Activated naive CD8-positive, alpha-beta T cell (primary cell): ENCODE data around the gene PHLPP1.

Experiments
- H3K27ac Mint-ChIP-seq: one replicate; pipeline ENCODE4 v1.8.0; 2021; ENCODE audit warnings: mixed read lengths
- H3K27me3 Mint-ChIP-seq: one replicate; pipeline ENCODE4 v1.8.0; 2021; ENCODE audit warnings: mixed read lengths
- H3K36me3 Mint-ChIP-seq: one replicate; pipeline ENCODE4 v1.8.0; 2021; ENCODE audit warnings: mixed read lengths
- H3K4me1 Mint-ChIP-seq: one replicate; pipeline ENCODE4 v1.8.0; 2021; ENCODE audit warnings: low read depth, mixed read lengths
- H3K4me3 Mint-ChIP-seq: one replicate; pipeline ENCODE4 v1.8.0; 2021; ENCODE audit warnings: mild to moderate bottlenecking, mixed read lengths
- H3K9me3 Mint-ChIP-seq: one replicate; pipeline ENCODE4 v1.8.0; 2021; ENCODE audit warnings: low read depth, mixed read lengths

Gene PHLPP1

GRCh38 chr18:62844850-62845643 is 129.7 kb downstream of the PHLPP1 start:
- Mint-ChIP-seq H3K9me3 (no peaks in the 10 kb centered on the region), H3K4me1 (peaks cover 16% of the 10 kb centered on the region), H3K27me3 (no peaks in the 10 kb centered on the region), H3K36me3 (peaks cover 8% of the 10 kb centered on the region), H3K4me3 (peak overlapping the region; percentile 7), H3K27ac (peak overlapping the region; percentile 46)

GRCh38 chr18:62846313-62846712 is 131.0 kb downstream of the PHLPP1 start:
- H3K4me1 Mint-ChIP-seq, result peaks cover 16% of the 10 kb centered on the region
- peaks cover 8% of the 10 kb centered on the region for H3K36me3 Mint-ChIP-seq
- no peaks in the 10 kb centered on the region for H3K9me3 Mint-ChIP-seq
- no peak overlapping the region for H3K4me3 Mint-ChIP-seq
- H3K27me3 Mint-ChIP-seq, result no peaks in the 10 kb centered on the region
- no peak overlapping the region for H3K27ac Mint-ChIP-seq

- Mint-ChIP-seq H3K27me3 (no peaks in the 10 kb centered on the region), H3K36me3 (peaks cover 8% of the 10 kb centered on the region), H3K4me1 (peaks cover 16% of the 10 kb centered on the region), H3K4me3 (no peak overlapping the region), H3K27ac (no peak overlapping the region), H3K9me3 (no peaks in the 10 kb centered on the region)
Observed at GRCh38 chr18:62847081-62847480, 131.7 kb downstream of the PHLPP1 start.

GRCh38 chr18:62848946-62849345 is 133.6 kb downstream of the PHLPP1 start:
- Mint-ChIP-seq H3K27me3 (no peaks in the 10 kb centered on the region), H3K36me3 (peaks cover 3% of the 10 kb centered on the region), H3K4me1 (peaks cover 14% of the 10 kb centered on the region), H3K4me3 (no peak overlapping the region), H3K9me3 (no peaks in the 10 kb centered on the region), H3K27ac (no peak overlapping the region)

- no peaks in the 10 kb centered on the region for H3K9me3 Mint-ChIP-seq
- H3K27ac Mint-ChIP-seq, result no peak overlapping the region
- H3K27me3 Mint-ChIP-seq, result no peaks in the 10 kb centered on the region
- no peaks in the 10 kb centered on the region for H3K36me3 Mint-ChIP-seq
- H3K4me1 Mint-ChIP-seq, result peaks cover 4% of the 10 kb centered on the region
- no peak overlapping the region for H3K4me3 Mint-ChIP-seq
Observed at GRCh38 chr18:62850619-62851306, 135.4 kb downstream of the PHLPP1 start.

GRCh38 chr18:62852851-62853250 is 137.5 kb downstream of the PHLPP1 start:
- Mint-ChIP-seq H3K4me1 (no peaks in the 10 kb centered on the region), H3K36me3 (no peaks in the 10 kb centered on the region), H3K4me3 (no peak overlapping the region), H3K9me3 (no peaks in the 10 kb centered on the region), H3K27ac (no peak overlapping the region), H3K27me3 (no peaks in the 10 kb centered on the region)

GRCh38 chr18:62856294-62856693 is 141.0 kb downstream of the PHLPP1 start:
- H3K27ac Mint-ChIP-seq, result no peak overlapping the region
- H3K9me3 Mint-ChIP-seq, result no peaks in the 10 kb centered on the region
- no peaks in the 10 kb centered on the region for H3K4me1 Mint-ChIP-seq
- no peak overlapping the region for H3K4me3 Mint-ChIP-seq
- no peaks in the 10 kb centered on the region for H3K36me3 Mint-ChIP-seq
- no peaks in the 10 kb centered on the region for H3K27me3 Mint-ChIP-seq

- Mint-ChIP-seq H3K9me3 (no peaks in the 10 kb centered on the region), H3K27me3 (no peaks in the 10 kb centered on the region), H3K4me3 (no peak overlapping the region), H3K4me1 (peaks cover 1% of the 10 kb centered on the region), H3K27ac (no peak overlapping the region), H3K36me3 (no peaks in the 10 kb centered on the region)
Observed at GRCh38 chr18:62857263-62857976, 142.1 kb downstream of the PHLPP1 start.

- H3K27me3 Mint-ChIP-seq, result no peaks in the 10 kb centered on the region
- no peaks in the 10 kb centered on the region for H3K36me3 Mint-ChIP-seq
- no peak overlapping the region for H3K27ac Mint-ChIP-seq
- no peak overlapping the region for H3K4me3 Mint-ChIP-seq
- H3K4me1 Mint-ChIP-seq, result peaks cover 3% of the 10 kb centered on the region
- no peaks in the 10 kb centered on the region for H3K9me3 Mint-ChIP-seq
Observed at GRCh38 chr18:62860062-62860461, 144.7 kb downstream of the PHLPP1 start.

- peaks cover 3% of the 10 kb centered on the region for H3K4me1 Mint-ChIP-seq
- H3K36me3 Mint-ChIP-seq, result no peaks in the 10 kb centered on the region
- no peaks in the 10 kb centered on the region for H3K27me3 Mint-ChIP-seq
- no peak overlapping the region for H3K4me3 Mint-ChIP-seq
- no peaks in the 10 kb centered on the region for H3K9me3 Mint-ChIP-seq
- H3K27ac Mint-ChIP-seq, result no peak overlapping the region
Observed at GRCh38 chr18:62862466-62862865, 147.1 kb downstream of the PHLPP1 start.

- no peaks in the 10 kb centered on the region for H3K9me3 Mint-ChIP-seq
Observed at GRCh38 chr18:62863579-62864001, 148.2 kb downstream of the PHLPP1 start.

GRCh38 chr18:62865498-62865897 is 150.2 kb downstream of the PHLPP1 start:
- no peaks in the 10 kb centered on the region for H3K9me3 Mint-ChIP-seq
- no peaks in the 10 kb centered on the region for H3K27me3 Mint-ChIP-seq
- peaks cover 26% of the 10 kb centered on the region for H3K4me1 Mint-ChIP-seq
- H3K36me3 Mint-ChIP-seq, result no peaks in the 10 kb centered on the region
- H3K4me3 Mint-ChIP-seq, result no peak overlapping the region
- H3K27ac Mint-ChIP-seq, result no peak overlapping the region

More at GRCh38 chr18:62863579-62864001, 148.2 kb downstream of the PHLPP1 start:
- H3K27ac Mint-ChIP-seq, result no peak overlapping the region
- peaks cover 6% of the 10 kb centered on the region for H3K4me1 Mint-ChIP-seq
- no peaks in the 10 kb centered on the region for H3K36me3 Mint-ChIP-seq
- no peaks in the 10 kb centered on the region for H3K27me3 Mint-ChIP-seq
- no peak overlapping the region for H3K4me3 Mint-ChIP-seq

- no peak overlapping the region for H3K27ac Mint-ChIP-seq
- H3K27me3 Mint-ChIP-seq, result no peaks in the 10 kb centered on the region
- no peak overlapping the region for H3K4me3 Mint-ChIP-seq
Observed at GRCh38 chr18:62867534-62867933, 152.2 kb downstream of the PHLPP1 start.

GRCh38 chr18:62868645-62869044 is 153.3 kb downstream of the PHLPP1 start:
- Mint-ChIP-seq H3K36me3 (no peaks in the 10 kb centered on the region), H3K27me3 (no peaks in the 10 kb centered on the region), H3K4me3 (no peak overlapping the region), H3K27ac (peak overlapping the region; percentile 91), H3K4me1 (peaks cover 24% of the 10 kb centered on the region), H3K9me3 (no peaks in the 10 kb centered on the region)

More at GRCh38 chr18:62867534-62867933, 152.2 kb downstream of the PHLPP1 start:
- peaks cover 24% of the 10 kb centered on the region for H3K4me1 Mint-ChIP-seq
- H3K36me3 Mint-ChIP-seq, result no peaks in the 10 kb centered on the region
- no peaks in the 10 kb centered on the region for H3K9me3 Mint-ChIP-seq

- Mint-ChIP-seq H3K27me3 (no peaks in the 10 kb centered on the region), H3K4me1 (peaks cover 27% of the 10 kb centered on the region), H3K9me3 (no peaks in the 10 kb centered on the region), H3K36me3 (no peaks in the 10 kb centered on the region), H3K4me3 (no peak overlapping the region), H3K27ac (no peak overlapping the region)
Observed at GRCh38 chr18:62870643-62871042, 155.3 kb downstream of the PHLPP1 start.
